GM19438 (cell line): ENCODE measurements around the gene ODAD2.
"Not testable (repeated sequence)": the region's sequence is repeated elsewhere in the genome, so short reads cannot be mapped to it uniquely, and the experiment has no call there.

Source experiments
- ATAC-seq: cut with Tn5 transposase; IDR thresholded peaks from one replicate; pipeline ENCODE4 v1.9.1; 2021; ENCODE audit warnings: low read depth; ENCODE audit not compliant: unreplicated experiment

The ODAD2 gene, protein sequence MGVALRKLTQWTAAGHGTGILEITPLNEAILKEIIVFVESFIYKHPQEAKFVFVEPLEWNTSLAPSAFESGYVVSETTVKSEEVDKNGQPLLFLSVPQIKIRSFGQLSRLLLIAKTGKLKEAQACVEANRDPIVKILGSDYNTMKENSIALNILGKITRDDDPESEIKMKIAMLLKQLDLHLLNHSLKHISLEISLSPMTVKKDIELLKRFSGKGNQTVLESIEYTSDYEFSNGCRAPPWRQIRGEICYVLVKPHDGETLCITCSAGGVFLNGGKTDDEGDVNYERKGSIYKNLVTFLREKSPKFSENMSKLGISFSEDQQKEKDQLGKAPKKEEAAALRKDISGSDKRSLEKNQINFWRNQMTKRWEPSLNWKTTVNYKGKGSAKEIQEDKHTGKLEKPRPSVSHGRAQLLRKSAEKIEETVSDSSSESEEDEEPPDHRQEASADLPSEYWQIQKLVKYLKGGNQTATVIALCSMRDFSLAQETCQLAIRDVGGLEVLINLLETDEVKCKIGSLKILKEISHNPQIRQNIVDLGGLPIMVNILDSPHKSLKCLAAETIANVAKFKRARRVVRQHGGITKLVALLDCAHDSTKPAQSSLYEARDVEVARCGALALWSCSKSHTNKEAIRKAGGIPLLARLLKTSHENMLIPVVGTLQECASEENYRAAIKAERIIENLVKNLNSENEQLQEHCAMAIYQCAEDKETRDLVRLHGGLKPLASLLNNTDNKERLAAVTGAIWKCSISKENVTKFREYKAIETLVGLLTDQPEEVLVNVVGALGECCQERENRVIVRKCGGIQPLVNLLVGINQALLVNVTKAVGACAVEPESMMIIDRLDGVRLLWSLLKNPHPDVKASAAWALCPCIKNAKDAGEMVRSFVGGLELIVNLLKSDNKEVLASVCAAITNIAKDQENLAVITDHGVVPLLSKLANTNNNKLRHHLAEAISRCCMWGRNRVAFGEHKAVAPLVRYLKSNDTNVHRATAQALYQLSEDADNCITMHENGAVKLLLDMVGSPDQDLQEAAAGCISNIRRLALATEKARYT

DNA sequence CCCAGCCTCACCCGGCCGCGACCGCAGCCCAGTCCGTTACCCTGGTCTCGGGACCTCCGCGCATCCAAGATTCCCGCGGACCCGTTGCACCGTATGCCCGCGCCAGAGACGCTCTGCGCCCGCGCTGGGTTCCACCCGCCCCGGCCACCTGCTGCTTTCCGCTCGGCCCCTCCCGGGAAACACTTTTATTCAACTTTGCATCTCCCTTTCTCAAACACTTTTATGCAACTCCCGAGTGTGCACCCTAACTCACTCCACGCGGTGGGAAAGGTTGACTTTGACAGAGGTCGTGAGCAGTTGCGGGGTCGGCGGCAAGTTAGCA, at the start of gene ODAD2:
TSS of gene ODAD2 (minus strand) at position 126 of the 322 bp plus-strand sequence. CDS start 3,937 bp downstream, outside the sequence.
- no peak for ATAC-seq

DNA sequence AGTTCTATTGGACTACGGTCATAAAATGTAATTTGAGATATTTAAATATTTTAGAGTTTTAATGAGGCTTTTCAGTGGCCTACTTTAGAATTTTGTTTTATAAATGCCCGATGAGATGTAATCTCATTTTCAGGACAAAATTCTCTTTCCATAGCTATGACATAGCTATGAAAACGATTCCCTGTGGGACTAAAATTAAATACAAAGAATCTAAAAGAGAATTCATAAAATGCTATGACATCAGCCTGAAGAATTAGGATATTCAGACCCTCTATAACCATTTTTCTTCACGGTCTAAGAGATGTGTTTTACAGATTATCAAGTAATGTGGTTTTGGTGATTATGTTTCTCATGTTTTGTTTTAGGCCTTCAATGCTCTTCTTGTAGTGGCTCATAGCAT, 48.2 kb upstream of the ODAD2 start:
- ATAC-seq = no peak

DNA sequence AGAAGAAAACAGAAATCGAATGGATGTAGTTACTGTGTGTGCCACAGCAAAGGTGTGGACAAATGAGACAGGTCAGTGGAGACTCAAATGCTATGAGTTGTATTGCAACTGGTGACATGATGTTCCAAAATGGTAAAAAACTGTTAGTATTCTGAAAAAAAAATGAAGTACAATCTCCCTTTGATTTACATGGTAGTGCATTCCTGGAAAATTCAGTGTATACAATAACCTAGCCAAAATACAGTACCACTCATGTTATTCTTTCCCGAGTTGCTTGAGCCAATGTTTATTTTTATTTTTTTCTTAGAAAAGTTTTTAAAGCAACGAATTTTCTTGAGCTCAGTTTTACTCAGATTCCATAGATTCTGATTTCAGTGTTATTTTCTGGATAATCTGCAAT, 47.7 kb upstream of the ODAD2 start:
- no peak for ATAC-seq

DNA sequence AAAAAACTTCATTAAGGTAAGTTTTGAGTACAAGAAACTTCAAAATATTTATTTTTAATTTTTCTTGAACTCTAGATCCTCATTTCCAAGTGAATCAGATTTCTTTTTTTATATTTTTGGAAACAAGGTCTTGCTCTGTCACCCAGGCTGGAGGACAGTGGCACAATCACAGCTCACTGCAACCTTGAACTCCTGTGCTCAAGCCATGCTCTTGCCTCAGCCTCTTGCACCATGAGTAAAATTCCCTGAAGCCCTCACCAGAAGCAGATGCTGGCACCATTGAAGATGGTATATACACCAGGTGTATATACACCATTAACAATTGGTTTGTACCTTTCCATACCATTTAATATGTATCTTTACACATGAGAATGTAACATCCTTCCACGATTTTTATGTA, 45.1 kb upstream of the ODAD2 start:
- ATAC-seq = no peak

DNA sequence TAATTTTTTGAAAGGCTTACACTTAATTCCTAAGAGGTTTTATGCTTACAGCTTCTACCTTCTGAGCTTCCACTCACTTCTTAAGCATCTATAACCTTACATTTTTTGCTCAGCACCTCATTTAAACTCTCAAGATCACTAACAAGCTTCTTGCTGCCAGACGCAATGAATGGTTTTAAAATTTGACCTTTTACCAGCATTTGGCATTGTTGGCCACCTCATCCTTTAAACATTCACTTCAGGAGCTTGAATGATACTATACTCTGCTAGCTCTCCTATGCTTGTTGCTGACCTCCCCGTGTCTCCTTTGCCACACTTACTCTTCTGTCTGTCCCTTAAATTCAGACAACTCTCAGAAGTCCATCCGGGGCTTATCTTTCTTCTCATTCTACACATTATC, 37.7 kb upstream of the ODAD2 start:
- ATAC-seq = no peak

DNA sequence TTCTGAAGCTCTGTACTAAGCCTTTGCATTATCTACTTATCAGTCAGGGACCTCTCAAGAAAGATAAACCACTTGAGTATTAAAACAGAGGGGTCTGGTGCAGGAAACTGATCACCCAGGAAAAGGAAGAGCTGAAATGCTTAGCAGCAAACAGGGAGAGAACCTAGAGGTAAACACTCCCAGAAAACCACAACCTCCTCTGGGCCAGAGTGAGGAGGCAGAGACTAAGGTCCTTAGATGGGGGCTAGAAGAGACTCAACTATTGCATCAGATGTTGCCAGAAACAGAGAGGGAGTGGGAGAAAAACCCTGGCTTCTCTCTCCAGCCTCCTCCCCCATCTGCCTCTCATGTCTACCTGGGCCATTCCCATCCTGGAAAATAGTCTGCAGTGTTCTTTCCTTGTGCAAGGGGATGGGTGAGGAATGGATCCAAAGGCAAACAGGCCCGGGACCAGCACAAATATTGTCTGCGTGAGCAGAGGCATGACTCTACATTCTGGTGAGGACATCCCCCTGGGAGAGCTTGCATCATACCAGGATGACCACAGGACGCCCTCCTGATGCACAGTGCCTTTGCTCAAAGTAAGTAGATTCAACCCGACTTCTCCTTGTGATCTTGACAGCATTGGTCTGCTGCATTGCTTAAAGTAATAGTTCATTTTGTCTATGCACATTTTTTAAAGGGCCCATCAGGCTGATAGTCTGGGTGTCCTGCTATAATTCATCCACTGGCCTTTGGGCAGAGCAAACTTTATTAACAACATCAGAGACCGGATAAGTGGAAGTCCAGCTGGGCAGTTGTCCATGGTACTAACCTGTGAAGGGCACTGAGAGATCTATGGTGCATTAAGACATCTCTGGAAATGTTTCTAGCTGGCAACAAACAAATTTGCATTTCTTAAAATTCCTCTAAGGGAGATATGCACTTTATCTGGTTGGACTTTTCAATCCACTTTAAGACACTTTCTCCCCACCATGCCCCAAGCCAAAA, 22.4 kb upstream of the ODAD2 start:
- no peak for ATAC-seq

DNA sequence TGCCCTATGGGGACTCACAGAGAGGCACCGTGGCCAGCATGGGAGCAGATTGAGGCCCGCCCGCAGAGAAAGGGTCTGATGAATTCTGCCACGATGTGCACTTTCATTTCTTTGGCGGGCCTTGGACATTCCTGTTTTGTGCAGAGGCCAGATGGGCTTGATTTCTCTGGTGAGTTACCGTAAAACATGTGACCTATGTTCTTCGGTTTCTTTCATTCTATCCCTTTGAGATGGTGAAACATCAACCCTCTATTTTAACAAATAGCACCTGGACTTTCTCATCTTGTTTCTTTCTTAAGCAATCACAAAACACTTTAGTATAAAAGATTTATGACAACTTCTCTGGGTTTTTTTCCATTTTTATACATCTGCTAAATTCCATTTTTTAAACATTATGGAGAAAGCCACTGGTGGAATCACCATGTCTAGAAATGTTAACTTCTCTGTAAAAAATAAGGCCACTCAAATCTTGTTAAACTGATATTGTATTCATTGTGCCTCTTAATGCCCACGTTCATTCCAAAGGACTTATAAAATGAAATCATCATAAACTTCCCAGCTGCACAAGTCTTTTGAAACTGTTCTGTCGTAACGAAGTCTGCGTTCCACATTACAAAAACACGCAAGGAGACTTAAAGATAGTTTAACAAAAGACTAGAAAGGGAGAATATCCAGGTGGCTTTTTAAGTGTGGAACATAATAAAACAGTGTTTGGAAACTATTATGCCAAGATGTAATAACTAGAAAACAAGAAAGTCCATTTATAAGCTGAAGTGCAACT, 21.4 kb upstream of the ODAD2 start:
- ATAC-seq = no peak

DNA sequence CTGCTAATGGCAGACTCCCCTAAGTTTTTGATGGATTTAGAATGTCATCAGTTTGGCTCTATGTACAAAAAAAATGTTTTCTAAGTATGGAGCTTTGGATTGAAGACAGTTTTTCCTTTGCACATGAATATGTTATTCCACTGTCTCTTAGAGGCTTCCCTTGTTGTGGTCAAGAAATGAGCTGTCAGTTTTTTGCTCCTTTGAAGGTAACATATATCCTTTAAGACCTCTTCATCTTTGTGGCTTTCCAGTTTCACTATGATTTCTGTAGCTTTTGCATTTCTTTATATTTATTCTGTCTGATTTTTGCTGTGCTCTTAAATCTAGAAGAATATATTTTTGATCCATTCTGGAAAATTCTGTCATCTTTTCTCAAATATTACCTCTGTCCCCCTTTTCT, 15.8 kb upstream of the ODAD2 start:
- no peak for ATAC-seq

DNA sequence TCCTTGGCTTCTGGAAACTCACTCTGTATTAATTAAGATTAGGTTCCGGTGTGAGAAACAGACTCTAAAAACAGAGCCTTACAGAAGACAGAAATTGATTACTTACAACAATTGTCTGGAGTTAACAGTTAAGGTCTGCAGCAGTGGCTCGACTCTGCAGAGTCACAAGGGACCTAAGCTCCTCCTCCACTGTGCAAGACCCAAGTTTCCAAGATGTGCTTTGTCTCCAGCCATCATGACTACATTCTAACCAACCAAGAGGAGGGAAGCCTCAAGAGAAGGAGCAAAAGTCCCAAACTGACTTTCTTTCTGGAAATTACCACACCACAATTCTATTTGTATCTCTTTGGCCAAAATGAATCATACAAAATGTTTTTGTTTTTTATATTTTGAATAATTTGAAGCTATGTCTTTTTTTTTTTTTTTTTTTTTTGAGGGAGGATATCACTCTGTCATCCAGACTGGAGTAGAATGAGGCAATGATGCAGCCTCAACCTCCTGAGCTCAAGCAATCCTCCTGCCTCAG, 14.2 kb upstream of the ODAD2 start:
- no peak for ATAC-seq

DNA sequence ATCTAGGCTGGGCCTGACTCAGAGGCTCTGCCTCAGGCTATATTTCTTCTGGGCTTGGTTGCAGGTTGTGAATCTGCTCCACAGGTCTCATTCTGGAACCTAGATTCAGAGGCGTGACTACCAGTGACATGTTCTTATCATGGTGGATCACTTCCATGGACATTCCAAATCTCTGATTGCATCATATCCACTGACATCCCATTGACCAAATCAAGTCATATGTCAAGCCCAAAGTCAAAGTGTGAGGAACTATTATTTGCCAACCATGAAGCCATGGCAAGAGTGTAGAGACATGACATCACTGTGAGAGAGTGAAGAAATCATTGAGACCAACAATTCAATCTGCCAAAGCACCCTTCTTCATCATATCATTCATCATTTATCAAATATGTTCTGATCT, 11.9 kb upstream of the ODAD2 start:
- no peak for ATAC-seq

DNA sequence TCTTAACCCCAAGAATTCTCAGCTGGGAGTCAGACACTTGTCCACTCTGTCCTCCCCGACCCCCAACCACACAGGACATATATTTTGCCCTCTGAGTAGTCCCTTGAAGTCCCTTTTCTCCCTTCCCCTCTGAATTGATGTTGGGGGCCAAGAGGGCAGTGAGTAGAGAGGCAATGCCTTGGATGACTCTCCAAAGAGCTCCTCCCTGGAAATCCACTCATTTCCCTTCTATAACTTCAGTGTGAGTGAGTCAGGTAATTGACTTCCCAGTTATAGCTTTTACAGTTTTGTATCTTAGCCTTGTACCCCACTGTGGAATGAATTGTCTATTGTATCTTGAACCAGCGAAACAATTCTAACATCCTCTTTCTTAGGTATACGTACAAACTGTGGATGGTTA, 9.2 kb upstream of the ODAD2 start:
- ATAC-seq = no peak

DNA sequence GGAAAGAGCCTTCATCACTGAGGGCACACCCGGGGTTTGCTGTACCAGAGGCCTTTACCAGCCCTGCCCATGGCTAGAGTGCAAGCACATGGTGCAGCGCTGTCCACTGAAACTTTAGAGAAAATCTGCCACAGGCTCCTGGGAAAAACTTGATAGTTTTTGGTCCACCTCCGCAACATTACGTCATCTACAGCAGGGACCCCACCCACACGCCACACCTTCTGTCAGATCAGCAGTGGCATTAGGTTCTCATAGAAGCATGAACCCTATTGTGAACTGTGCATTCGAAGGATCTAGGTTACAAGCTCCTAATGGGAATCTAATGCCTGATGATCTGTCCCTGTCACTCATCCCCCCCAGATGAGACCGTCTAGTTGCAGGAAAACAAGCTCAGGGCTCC, 2.5 kb upstream of the ODAD2 start:
- no peak for ATAC-seq

DNA sequence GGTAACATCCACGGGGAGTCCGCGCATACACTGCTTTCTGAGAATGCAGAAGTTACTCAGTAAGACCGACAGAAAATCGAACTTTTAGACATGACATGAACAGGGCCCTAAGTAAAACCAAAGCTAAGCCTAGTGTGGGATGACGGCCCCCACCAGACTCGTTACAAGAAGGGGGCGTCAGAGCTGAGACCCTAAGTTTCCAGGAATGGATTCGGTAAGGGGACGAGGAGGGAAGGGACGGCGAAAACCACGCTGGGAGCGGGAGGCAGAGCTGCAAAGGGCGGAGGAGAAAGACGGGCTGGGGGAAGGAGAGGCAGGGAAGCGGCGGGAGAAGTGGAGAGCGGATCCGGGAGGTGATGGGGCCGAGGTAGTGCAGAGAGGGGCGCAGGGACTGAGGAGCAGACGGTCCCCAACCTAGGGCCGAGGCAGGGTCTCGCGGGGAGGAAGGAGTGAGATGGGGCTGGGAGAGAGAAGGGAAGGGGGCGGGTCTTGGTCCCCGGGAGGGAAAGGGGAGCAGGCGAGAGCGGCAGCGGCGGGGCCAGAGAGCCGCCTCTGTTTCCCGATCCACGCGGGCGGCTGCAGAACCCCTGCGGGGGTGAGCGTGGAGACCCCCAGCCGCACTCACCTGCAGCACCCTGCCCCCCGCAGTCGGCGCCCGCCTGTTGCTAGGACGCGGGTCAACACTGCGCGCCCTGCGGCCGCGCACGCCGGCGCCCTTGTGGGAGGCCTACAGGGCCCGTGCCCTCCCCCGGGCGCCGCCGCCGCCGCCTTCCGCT, 513 bp downstream of the ODAD2 start:
- no peak for ATAC-seq

DNA sequence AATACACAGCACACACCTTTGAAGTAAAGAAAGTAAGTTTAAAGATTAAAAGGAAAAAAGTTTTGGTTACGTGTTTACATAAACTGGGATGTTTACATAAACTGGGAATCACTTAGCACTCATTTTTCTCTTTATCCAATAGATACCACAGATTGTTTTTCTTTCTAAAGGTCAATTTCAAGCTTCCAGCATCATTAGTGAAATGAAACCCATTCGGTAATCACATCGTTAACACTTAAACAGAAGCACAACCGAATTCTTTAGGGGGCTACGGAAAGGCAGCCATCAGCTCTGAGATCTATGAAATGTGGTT, 1.1 kb downstream of the ODAD2 start:
- no peak for ATAC-seq

DNA sequence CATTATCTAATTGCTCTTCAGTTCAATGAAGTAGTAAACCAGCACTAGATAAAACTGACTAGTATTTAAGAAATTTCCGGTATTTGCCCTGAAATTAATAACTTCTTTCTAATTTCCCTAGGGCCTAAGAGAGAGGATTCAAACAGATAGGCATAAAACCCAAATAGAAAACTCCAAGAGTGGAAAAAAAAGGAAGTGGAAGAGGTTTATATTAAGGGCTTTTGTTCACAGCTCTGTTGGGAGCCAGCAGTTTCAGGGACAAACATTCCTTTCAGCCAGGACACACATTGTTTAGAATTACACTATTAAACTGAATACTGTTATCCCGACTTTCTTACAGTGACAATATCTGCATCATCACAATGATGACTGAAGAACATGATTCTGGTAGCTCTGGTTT, 3.6 kb downstream of the ODAD2 start:
- ATAC-seq = no peak

DNA sequence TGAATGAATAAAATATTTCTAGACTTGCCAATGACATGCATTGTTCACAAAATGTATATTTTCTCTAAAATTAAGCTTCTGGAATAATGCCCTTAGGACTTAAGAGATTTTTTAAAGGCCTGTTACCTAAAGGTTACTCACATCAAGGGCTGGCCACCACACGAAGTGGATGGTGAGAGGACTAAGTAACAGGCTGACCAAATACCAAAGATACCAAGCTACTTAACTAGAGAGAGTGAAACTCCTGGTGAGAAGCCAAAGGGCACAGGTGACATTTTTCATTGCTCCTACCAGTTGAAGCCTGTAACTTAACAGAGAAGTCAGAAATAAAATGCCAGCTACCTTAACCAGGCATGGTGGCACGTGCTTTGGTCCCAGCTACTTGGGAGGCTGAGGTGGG, 9.5 kb downstream of the ODAD2 start:
- ATAC-seq = not testable (repeated sequence)

DNA sequence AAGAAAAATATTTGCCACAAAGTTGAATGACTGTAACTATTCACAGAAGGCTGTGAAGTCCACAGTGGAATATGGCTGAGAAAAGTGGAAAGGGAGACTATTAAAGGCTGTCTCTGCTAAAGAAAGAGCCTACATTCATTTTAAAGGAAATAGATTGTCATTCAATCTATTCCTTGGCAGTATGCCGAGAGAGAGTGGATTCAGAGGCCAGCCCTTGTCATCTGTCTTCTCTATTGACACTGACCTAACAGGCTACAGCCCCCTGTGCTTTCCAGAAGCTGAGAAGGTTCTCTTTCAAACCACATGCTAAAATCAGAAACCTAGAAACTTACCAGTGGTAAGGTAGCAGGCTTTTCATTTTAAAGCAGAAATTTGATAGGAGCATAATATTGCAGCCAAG, 12.1 kb downstream of the ODAD2 start:
- no peak for ATAC-seq

DNA sequence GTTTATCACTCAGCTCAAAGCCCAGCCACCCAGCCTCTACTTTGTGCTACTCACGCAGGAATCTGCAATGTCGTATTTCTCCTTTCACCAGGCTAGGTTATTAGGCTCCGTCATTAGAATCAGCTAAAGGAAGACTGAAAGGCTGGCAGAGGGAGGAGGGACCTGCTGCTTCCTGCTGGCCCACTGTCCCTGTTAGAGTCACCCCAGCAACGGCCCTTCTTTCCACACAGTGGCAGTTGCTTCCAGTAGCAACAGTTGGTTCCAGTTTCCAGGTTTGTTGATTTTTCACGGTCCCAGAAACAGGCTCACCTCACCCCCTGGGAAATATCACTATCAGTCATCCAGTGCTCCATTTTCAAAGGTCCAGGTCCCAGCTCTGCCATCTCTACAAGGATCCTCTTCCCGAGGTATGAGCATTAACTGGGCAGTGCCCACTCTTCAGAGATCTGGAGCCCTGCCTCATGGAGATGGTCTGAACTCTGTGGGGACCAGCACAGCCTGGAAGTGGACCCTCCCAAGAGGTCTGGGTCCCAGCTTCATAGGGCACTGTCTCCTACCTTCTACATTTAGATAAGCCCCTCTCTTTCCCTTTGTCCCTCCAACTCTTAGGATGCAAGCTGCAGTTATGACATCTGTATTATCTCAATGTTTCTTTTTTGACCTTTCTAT, 15.9 kb downstream of the ODAD2 start:
- no peak for ATAC-seq
